OCI-LY3 (cell line): ENCODE measurements around the gene COA8.

Source experiments
- H2AFZ ChIP-seq: fragments of 200-600, 300-600 bp; shearing (Covaris generic); 2 replicates; pipeline ENCODE4 v1.6.0; 2014; ENCODE audit warnings: antibody characterized with exemption, low read depth, low read length
- H3K27ac ChIP-seq: fragments of 200-600, 300-600 bp; sonication (generic); 2 replicates; pipeline ENCODE4 v1.5.1; 2014; ENCODE audit warnings: mild to moderate bottlenecking, low read length, moderate library complexity, mixed read lengths
- H3K27me3 ChIP-seq: fragments of 200-600, 300-600 bp; sonication (generic); 2 replicates; pipeline ENCODE4 v1.6.1; 2014; ENCODE audit warnings: low read depth, low read length, mixed read lengths
- H3K36me3 ChIP-seq: fragments of 200-600, 300-600 bp; sonication (generic); replicated peaks from 2 replicates; pipeline ENCODE3; 2014; ENCODE audit warnings: low read depth, low read length, mixed read lengths
- H3K4me1 ChIP-seq: fragments of 300-600, 200-600 bp; sonication (generic); 2 replicates; pipeline ENCODE4 v1.6.1; 2014; ENCODE audit warnings: low read length, mixed read lengths
- H3K4me2 ChIP-seq: fragments of 200-600, 300-600 bp; sonication (generic); 2 replicates; pipeline ENCODE4 v1.6.1; 2014; ENCODE audit warnings: low read length, mixed read lengths
- H3K4me3 ChIP-seq: fragments of 300-600, 200-600 bp; sonication (generic); 2 replicates; pipeline ENCODE4 v1.5.1; 2014; ENCODE audit warnings: antibody characterized with exemption, mild to moderate bottlenecking, low read length, moderate library complexity
- H3K79me2 ChIP-seq: fragments of 300-600, 200-600 bp; shearing (Covaris generic); 2 replicates; pipeline ENCODE4 v1.6.1; 2014; ENCODE audit warnings: mild to moderate bottlenecking, low read length, mixed read lengths
- H3K9ac ChIP-seq: fragments of 300-600, 200-600 bp; shearing (Covaris generic); 2 replicates; pipeline ENCODE4 v1.6.0; 2014; ENCODE audit warnings: mild to moderate bottlenecking, low read length, moderate library complexity
- H3K9me3 ChIP-seq: fragments of 200-600, 300-600 bp; shearing (Covaris generic); 2 replicates; pipeline ENCODE4 v1.6.1; 2014; ENCODE audit warnings: low read length, mixed read lengths; ENCODE audit not compliant: insufficient read depth
- H4K20me1 ChIP-seq: fragments of 200-600, 300-600 bp; sonication (generic); 2 replicates; pipeline ENCODE4 v1.6.1; 2016; ENCODE audit warnings: low read length, mixed read lengths; ENCODE audit not compliant: insufficient read depth
- EZH2phosphoT487 ChIP-seq: fragments of 200-600 bp; shearing (Covaris generic); IDR thresholded peaks from 2 replicates; pipeline ENCODE4 v1.6.1; 2018; ENCODE audit warnings: antibody characterized with exemption, mixed run types, low read depth
- TF ChIP-seq, protein P1 (sequence below): fragments of 200-600, 300-600 bp; sonication (generic); IDR thresholded peaks from 2 replicates; pipeline ENCODE4 v1.5.1; 2014; ENCODE audit warnings: antibody characterized with exemption, low read length, low read depth

The COA8 gene

GRCh38 chr14:103552011-103552845, 10.5 kb upstream of the COA8 start:
- H3K27me3 ChIP-seq = no peaks in the 10 kb centered on the region
- H3K36me3 ChIP-seq = no peaks in the 10 kb centered on the region
- H3K4me2 ChIP-seq = no peak overlapping the region
- H3K9me3 ChIP-seq = no peaks in the 10 kb centered on the region
- TF ChIP-seq, protein P1, sequence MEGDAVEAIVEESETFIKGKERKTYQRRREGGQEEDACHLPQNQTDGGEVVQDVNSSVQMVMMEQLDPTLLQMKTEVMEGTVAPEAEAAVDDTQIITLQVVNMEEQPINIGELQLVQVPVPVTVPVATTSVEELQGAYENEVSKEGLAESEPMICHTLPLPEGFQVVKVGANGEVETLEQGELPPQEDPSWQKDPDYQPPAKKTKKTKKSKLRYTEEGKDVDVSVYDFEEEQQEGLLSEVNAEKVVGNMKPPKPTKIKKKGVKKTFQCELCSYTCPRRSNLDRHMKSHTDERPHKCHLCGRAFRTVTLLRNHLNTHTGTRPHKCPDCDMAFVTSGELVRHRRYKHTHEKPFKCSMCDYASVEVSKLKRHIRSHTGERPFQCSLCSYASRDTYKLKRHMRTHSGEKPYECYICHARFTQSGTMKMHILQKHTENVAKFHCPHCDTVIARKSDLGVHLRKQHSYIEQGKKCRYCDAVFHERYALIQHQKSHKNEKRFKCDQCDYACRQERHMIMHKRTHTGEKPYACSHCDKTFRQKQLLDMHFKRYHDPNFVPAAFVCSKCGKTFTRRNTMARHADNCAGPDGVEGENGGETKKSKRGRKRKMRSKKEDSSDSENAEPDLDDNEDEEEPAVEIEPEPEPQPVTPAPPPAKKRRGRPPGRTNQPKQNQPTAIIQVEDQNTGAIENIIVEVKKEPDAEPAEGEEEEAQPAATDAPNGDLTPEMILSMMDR = no peak
- TF ChIP-seq EZH2phosphoT487 = no peak
- H3K27ac ChIP-seq = no peak overlapping the region
- H3K4me3 ChIP-seq = no peak overlapping the region
- H4K20me1 ChIP-seq = no peaks in the 10 kb centered on the region
- H3K79me2 ChIP-seq = peaks cover 7% of the 10 kb centered on the region
- H2AFZ ChIP-seq = no peak overlapping the region
- H3K4me1 ChIP-seq = no peaks in the 10 kb centered on the region
- H3K9ac ChIP-seq = no peak overlapping the region

- Histone ChIP-seq H3K27me3 (no peaks in the 10 kb centered on the region), H3K4me3 (no peak overlapping the region), H2AFZ (no peak overlapping the region), H4K20me1 (no peaks in the 10 kb centered on the region), H3K9ac (no peak overlapping the region), H3K27ac (no peak overlapping the region), H3K79me2 (peaks cover 9% of the 10 kb centered on the region), H3K36me3 (no peaks in the 10 kb centered on the region), H3K4me2 (no peak overlapping the region), H3K4me1 (no peaks in the 10 kb centered on the region), H3K9me3 (no peaks in the 10 kb centered on the region)
- TF ChIP-seq, protein P1 = no peak
- TF ChIP-seq EZH2phosphoT487 = no peak
Measured at GRCh38 chr14:103552846-103553210, 9.9 kb upstream of the COA8 start.

GRCh38 chr14:103555559-103556337, 7.0 kb upstream of the COA8 start:
- Histone ChIP-seq H3K27ac (no peak overlapping the region), H3K4me3 (no peak overlapping the region), H3K79me2 (peaks cover 39% of the 10 kb centered on the region), H3K9me3 (no peaks in the 10 kb centered on the region), H3K27me3 (no peaks in the 10 kb centered on the region), H3K36me3 (peaks cover 28% of the 10 kb centered on the region), H2AFZ (no peak overlapping the region), H3K4me2 (no peak overlapping the region), H4K20me1 (peaks cover 23% of the 10 kb centered on the region), H3K9ac (no peak overlapping the region), H3K4me1 (peaks cover 3% of the 10 kb centered on the region)
- TF ChIP-seq EZH2phosphoT487 = no peak
- TF ChIP-seq, protein P1 = no peak

GRCh38 chr14:103556946-103557758, 5.6 kb upstream of the COA8 start:
- peaks cover 53% of the 10 kb centered on the region for H3K79me2 ChIP-seq
- TF ChIP-seq, protein P1 = no peak
- TF ChIP-seq EZH2phosphoT487 = no peak
- H3K36me3 ChIP-seq = peaks cover 29% of the 10 kb centered on the region
- H3K9ac ChIP-seq = no peak overlapping the region
- H4K20me1 ChIP-seq = peaks cover 34% of the 10 kb centered on the region
- H3K9me3 ChIP-seq = no peaks in the 10 kb centered on the region
- H3K4me3 ChIP-seq = no peak overlapping the region
- H3K4me1 ChIP-seq = peaks cover 9% of the 10 kb centered on the region
- no peaks in the 10 kb centered on the region for H3K27me3 ChIP-seq
- no peak overlapping the region for H2AFZ ChIP-seq
- H3K4me2 ChIP-seq = no peak overlapping the region
- H3K27ac ChIP-seq = no peak overlapping the region
